Measurements from ENCODE around the gene NFATC1.

NFATC1 gene

DNA sequence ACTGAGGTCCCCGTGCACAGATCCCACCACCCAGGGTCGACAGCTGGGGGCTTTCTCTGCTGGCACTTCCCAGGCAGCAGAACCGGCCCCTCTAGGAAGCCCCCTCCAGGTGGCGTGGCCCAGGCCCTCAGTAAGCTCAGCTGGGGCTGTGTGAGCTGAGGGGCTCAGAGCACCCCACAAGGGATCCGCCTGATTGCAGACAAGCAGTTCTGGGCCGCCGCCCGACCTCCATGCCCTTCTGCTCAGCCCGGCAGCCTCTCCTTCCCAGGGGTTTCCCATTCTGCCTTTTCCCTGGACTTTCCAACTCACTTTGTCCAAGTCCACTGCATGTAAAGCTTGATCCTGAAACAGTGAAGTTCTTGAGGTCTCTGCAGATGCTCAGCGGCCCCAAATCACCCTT, 76.4 kb downstream of the NFATC1 start:
- Histone ChIP-seq H3K9ac (ENCODE audit: low read depth, low read length, poor library complexity) (no peak overlapping the region), H4K8ac (ENCODE audit: low read depth, low read length) (no peak overlapping the region), H3K4me1 (ENCODE audit: control insufficient read depth in 2 of 2, insufficient read depth in 1 of 2, low read depth in 1 of 2, low read length in 2 of 2) (peaks cover 0 to 6% of the 10 kb centered on the region in 2 donors), H3K4me3 (ENCODE audit: low read length in 2 of 2) (no peak overlapping the region), H2BK12ac (ENCODE audit: low read length) (no peak overlapping the region), H3K79me1 (ENCODE audit: low read depth, low read length) (no peaks in the 10 kb centered on the region), H3K14ac (ENCODE audit: low read length) (no peak overlapping the region), H3K9me3 (replicated peaks in 1 of 2; ENCODE audit: control insufficient read depth in 2 of 2, insufficient read depth in 1 of 2, low read depth in 1 of 2, low read length in 2 of 2) (peaks cover 2 to 3% of the 10 kb centered on the region in 2 donors), H3K23ac (ENCODE audit: low read depth, low read length, poor library complexity) (peak overlapping the region; percentile 25), H3K4ac (ENCODE audit: low read length) (no peak overlapping the region), H3K27me3 (ENCODE audit: control insufficient read depth in 3 of 3, insufficient read depth in 3 of 3, low read depth in 1 of 3, low read length in 3 of 3) (no peaks in the 10 kb centered on the region), H3K36me3 (replicated peaks in 1 of 2; ENCODE audit: control insufficient read depth in 2 of 2, insufficient read depth in 2 of 2, low read length in 2 of 2) (peaks cover 0 to 3% of the 10 kb centered on the region in 2 donors), H3K18ac (ENCODE audit: low read length) (peak overlapping the region; percentile 80), H2AFZ (ENCODE audit: low read length) (no peak overlapping the region), H3K27ac (replicated peaks; ENCODE audit: low read length) (no peak overlapping the region), H2BK5ac (ENCODE audit: low read length) (peak overlapping the region; percentile 39), H2BK120ac (ENCODE audit: low read depth, low read length) (no peak overlapping the region), H2AK5ac (ENCODE audit: low read depth, low read length) (peak overlapping the region; percentile 84), H2BK15ac (ENCODE audit: low read length) (no peak overlapping the region), H4K91ac (ENCODE audit: low read depth, low read length, poor library complexity) (no peak overlapping the region), H3K4me2 (ENCODE audit: insufficient read depth, low read length, poor library complexity, severe bottlenecking) (no peak overlapping the region)
- DNase-seq (ENCODE audit: low spot score) = no peak
- WGBS, 2 donors (ENCODE audit: extremely low coverage in 2 of 2, insufficient read length in 2 of 2, insufficient replicate concordance in 1 of 2) = no CpG with 5 or more reads among the region's 10 CpGs

DNA sequence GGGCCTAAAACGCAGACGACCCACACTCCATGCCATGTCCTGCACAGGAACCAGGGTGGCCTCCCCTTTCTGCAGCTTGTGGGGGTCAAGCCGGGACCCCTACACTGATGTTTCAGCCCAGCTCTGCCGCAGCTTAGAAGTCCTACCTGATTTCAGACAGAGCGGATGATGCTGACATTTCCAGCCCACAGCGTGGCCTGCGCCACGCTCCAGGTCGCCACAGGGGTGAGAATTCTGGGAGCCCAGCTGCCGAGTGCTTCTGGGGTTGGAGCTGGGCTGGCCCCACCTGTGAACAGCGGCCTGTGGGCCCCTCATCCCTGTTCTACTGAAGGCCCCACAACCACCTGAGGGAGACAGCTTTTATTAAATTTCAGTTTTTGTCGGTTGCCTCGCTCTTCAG, 77.2 kb downstream of the NFATC1 start:
- Histone ChIP-seq H3K4me3 (ENCODE audit: low read length in 2 of 2) (no peak overlapping the region), H3K14ac (ENCODE audit: low read length) (no peak overlapping the region), H2BK12ac (ENCODE audit: low read length) (no peak overlapping the region), H3K4me1 (ENCODE audit: control insufficient read depth in 2 of 2, insufficient read depth in 1 of 2, low read depth in 1 of 2, low read length in 2 of 2) (peaks cover 0 to 6% of the 10 kb centered on the region in 2 donors), H2BK120ac (ENCODE audit: low read depth, low read length) (no peak overlapping the region), H4K8ac (ENCODE audit: low read depth, low read length) (no peak overlapping the region), H3K27me3 (ENCODE audit: control insufficient read depth in 3 of 3, insufficient read depth in 3 of 3, low read depth in 1 of 3, low read length in 3 of 3) (no peaks in the 10 kb centered on the region), H2AFZ (ENCODE audit: low read length) (no peak overlapping the region), H3K9ac (ENCODE audit: low read depth, low read length, poor library complexity) (no peak overlapping the region), H3K4me2 (ENCODE audit: insufficient read depth, low read length, poor library complexity, severe bottlenecking) (no peak overlapping the region), H3K79me1 (ENCODE audit: low read depth, low read length) (no peaks in the 10 kb centered on the region), H3K9me3 (replicated peaks in 1 of 2; ENCODE audit: control insufficient read depth in 2 of 2, insufficient read depth in 1 of 2, low read depth in 1 of 2, low read length in 2 of 2) (peaks cover 2 to 3% of the 10 kb centered on the region in 2 donors), H4K91ac (ENCODE audit: low read depth, low read length, poor library complexity) (no peak overlapping the region), H2BK5ac (ENCODE audit: low read length) (no peak overlapping the region), H2BK15ac (ENCODE audit: low read length) (no peak overlapping the region), H2AK5ac (ENCODE audit: low read depth, low read length) (peak overlapping the region; percentile 11), H3K18ac (ENCODE audit: low read length) (no peak overlapping the region), H3K23ac (ENCODE audit: low read depth, low read length, poor library complexity) (no peak overlapping the region), H3K27ac (replicated peaks; ENCODE audit: low read length) (no peak overlapping the region), H3K36me3 (replicated peaks in 1 of 2; ENCODE audit: control insufficient read depth in 2 of 2, insufficient read depth in 2 of 2, low read length in 2 of 2) (no peaks in the 10 kb centered on the region), H3K4ac (ENCODE audit: low read length) (no peak overlapping the region)
- WGBS, 2 donors (ENCODE audit: extremely low coverage in 2 of 2, insufficient read length in 2 of 2, insufficient replicate concordance in 1 of 2) = no CpG with 5 or more reads among the region's 13 CpGs
- no peak for DNase-seq (ENCODE audit: low spot score)

DNA sequence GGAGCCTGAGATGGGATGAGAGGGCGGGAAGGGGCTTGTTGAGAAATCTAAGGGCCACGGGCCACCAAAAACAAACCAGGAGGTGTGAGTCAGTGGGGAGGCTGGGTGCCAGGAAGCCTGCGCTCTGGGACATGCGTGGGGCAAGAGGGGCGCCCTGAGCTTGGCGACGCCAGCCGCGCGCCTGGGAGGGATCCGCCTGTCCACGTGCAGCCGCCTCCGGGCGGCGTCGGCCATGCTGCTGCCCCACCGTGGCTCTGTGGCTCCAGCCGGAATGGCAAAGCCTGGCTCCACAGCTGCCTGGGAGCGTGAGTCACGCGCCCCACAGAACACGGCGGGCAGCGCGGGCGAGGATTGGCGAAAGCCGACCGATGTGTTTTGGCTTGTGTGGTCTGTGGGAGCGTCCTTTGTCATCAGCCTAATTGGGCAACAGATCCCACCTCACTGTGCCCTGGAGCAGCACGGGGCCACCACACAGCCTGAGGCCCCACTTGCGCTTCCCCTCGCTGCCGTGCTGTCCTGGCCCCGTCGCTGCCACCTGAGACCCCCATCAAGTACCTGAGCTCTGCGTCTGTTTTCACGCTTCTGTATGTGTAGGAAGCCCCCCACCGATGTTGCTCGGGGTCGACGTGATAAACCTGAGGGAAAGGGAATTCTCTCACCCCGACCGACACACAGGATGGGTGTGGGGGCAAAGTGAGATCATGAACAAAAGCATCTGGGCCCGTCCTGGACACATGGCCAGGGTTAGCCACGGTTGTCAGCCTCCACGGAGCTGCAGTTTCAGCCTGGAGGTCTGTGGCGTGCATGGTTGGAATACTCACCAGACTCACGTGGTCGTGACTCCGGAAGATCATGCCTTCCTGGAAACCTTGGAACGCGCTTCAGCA, 80.5 kb downstream of the NFATC1 start:
- Histone ChIP-seq H2AFZ (ENCODE audit: low read length) (no peak overlapping the region), H4K91ac (ENCODE audit: low read depth, low read length, poor library complexity) (peak overlapping the region; percentile 30), H3K36me3 (replicated peaks in 1 of 2; ENCODE audit: control insufficient read depth in 2 of 2, insufficient read depth in 2 of 2, low read length in 2 of 2) (no peaks in the 10 kb centered on the region), H3K27ac (replicated peaks; ENCODE audit: low read length) (no peak overlapping the region), H3K4me2 (ENCODE audit: insufficient read depth, low read length, poor library complexity, severe bottlenecking) (no peak overlapping the region), H3K4me3 (ENCODE audit: low read length in 2 of 2) (peak overlapping the region in 1 of 2 donors; percentile 22), H4K8ac (ENCODE audit: low read depth, low read length) (no peak overlapping the region), H3K79me1 (ENCODE audit: low read depth, low read length) (no peaks in the 10 kb centered on the region), H2BK15ac (ENCODE audit: low read length) (peak overlapping the region; percentile 26), H3K4me1 (ENCODE audit: control insufficient read depth in 2 of 2, insufficient read depth in 1 of 2, low read depth in 1 of 2, low read length in 2 of 2) (no peaks in the 10 kb centered on the region), H3K27me3 (ENCODE audit: control insufficient read depth in 3 of 3, insufficient read depth in 3 of 3, low read depth in 1 of 3, low read length in 3 of 3) (no peaks in the 10 kb centered on the region), H3K23ac (ENCODE audit: low read depth, low read length, poor library complexity) (peak overlapping the region; percentile 43), H2BK5ac (ENCODE audit: low read length) (no peak overlapping the region), H3K14ac (ENCODE audit: low read length) (peak overlapping the region; percentile 9), H3K9me3 (replicated peaks in 1 of 2; ENCODE audit: control insufficient read depth in 2 of 2, insufficient read depth in 1 of 2, low read depth in 1 of 2, low read length in 2 of 2) (peaks cover 2 to 3% of the 10 kb centered on the region in 2 donors), H2BK120ac (ENCODE audit: low read depth, low read length) (no peak overlapping the region), H2AK5ac (ENCODE audit: low read depth, low read length) (peak overlapping the region; percentile 47), H3K9ac (ENCODE audit: low read depth, low read length, poor library complexity) (peak overlapping the region; percentile 60), H3K4ac (ENCODE audit: low read length) (no peak overlapping the region), H3K18ac (ENCODE audit: low read length) (peak overlapping the region; percentile 64), H2BK12ac (ENCODE audit: low read length) (peak overlapping the region; percentile 30)
- no CpG with 5 or more reads among the region's 54 CpGs for WGBS, 2 donors (ENCODE audit: extremely low coverage in 2 of 2, insufficient read length in 2 of 2, insufficient replicate concordance in 1 of 2)
- no peak for DNase-seq (ENCODE audit: low spot score)

DNA sequence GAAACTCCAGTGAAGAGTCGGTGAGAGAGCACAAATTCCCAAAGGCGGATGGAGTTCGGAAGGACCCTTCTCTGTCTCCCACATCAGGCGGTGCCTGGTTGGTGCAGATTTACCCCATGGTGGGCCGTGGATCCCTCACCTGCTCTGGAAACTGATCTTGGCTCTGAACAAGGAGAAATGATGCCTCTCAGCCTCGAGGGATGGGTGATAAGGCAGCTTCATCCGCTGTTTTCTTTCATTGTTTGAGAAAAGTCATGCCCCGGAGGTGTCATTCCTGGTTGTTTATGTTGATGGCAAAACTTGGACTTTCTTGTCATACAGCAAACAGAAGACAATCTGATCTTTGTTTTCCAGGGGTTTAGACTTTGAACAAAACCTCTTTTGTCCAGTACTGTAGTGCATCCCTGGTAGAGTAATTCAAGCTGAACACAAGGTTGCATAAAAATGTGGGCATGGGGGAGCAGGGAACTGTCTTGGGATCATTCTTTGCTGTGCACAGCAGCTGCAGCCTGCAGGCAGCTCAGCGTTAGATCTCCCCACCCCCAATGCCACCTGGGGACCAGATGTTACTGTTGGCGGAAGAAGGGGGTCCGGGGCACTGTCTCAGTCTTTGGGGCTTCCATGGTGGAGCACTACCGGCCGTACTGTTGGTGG, 81.3 kb downstream of the NFATC1 start:
- no peaks in the 10 kb centered on the region for H3K27me3 ChIP-seq (ENCODE audit: control insufficient read depth in 3 of 3, insufficient read depth in 3 of 3, low read depth in 1 of 3, low read length in 3 of 3)
- peak overlapping the region; percentile 64 for H3K18ac ChIP-seq (ENCODE audit: low read length)
- H2BK15ac ChIP-seq (ENCODE audit: low read length) = peak overlapping the region; percentile 26
- WGBS, 2 donors (ENCODE audit: extremely low coverage in 2 of 2, insufficient read length in 2 of 2, insufficient replicate concordance in 1 of 2) = no CpG with 5 or more reads among the region's 13 CpGs
- no peak overlapping the region for H3K27ac ChIP-seq (replicated peaks; ENCODE audit: low read length)
- H3K4me1 ChIP-seq (ENCODE audit: control insufficient read depth in 2 of 2, insufficient read depth in 1 of 2, low read depth in 1 of 2, low read length in 2 of 2) = no peaks in the 10 kb centered on the region
- peaks cover 2 to 3% of the 10 kb centered on the region in 2 donors for H3K9me3 ChIP-seq (replicated peaks in 1 of 2; ENCODE audit: control insufficient read depth in 2 of 2, insufficient read depth in 1 of 2, low read depth in 1 of 2, low read length in 2 of 2)
- H3K4me3 ChIP-seq (ENCODE audit: low read length in 2 of 2) = no peak overlapping the region
- H3K4me2 ChIP-seq (ENCODE audit: insufficient read depth, low read length, poor library complexity, severe bottlenecking) = no peak overlapping the region
- H2BK12ac ChIP-seq (ENCODE audit: low read length) = peak overlapping the region; percentile 30
- H3K14ac ChIP-seq (ENCODE audit: low read length) = no peak overlapping the region
- H4K91ac ChIP-seq (ENCODE audit: low read depth, low read length, poor library complexity) = no peak overlapping the region
- no peak for DNase-seq (ENCODE audit: low spot score)
- H3K23ac ChIP-seq (ENCODE audit: low read depth, low read length, poor library complexity) = peak overlapping the region; percentile 43
- no peak overlapping the region for H2BK120ac ChIP-seq (ENCODE audit: low read depth, low read length)
- H3K9ac ChIP-seq (ENCODE audit: low read depth, low read length, poor library complexity) = no peak overlapping the region
- no peaks in the 10 kb centered on the region for H3K36me3 ChIP-seq (replicated peaks in 1 of 2; ENCODE audit: control insufficient read depth in 2 of 2, insufficient read depth in 2 of 2, low read length in 2 of 2)
- H2AFZ ChIP-seq (ENCODE audit: low read length) = no peak overlapping the region
- no peak overlapping the region for H2AK5ac ChIP-seq (ENCODE audit: low read depth, low read length)
- H2BK5ac ChIP-seq (ENCODE audit: low read length) = no peak overlapping the region
- H4K8ac ChIP-seq (ENCODE audit: low read depth, low read length) = no peak overlapping the region
- H3K4ac ChIP-seq (ENCODE audit: low read length) = no peak overlapping the region
- H3K79me1 ChIP-seq (ENCODE audit: low read depth, low read length) = no peaks in the 10 kb centered on the region

Data from neuronal stem cell (in vitro differentiated cells).